Endothelial cell (in vitro differentiated cells): ENCODE measurements around the gene AKAP5. TPM values are rescaled to one million over a fixed set of nuclear protein-coding genes. Genes with fewer than 3 reads are reported as not detected.

Experiments
- DNase-seq: peaks from one replicate; pipeline ENCODE4 v3.0.0; 2021; ENCODE audit warnings: low spot score
- H3K27ac Mint-ChIP-seq: one replicate; pipeline ENCODE4 v1.8.0; 2021; ENCODE audit warnings: mixed read lengths, inconsistent platforms; ENCODE audit not compliant: unreplicated experiment
- H3K27me3 Mint-ChIP-seq: one replicate; pipeline ENCODE4 v1.8.0; 2021; ENCODE audit warnings: mild to moderate bottlenecking, moderate library complexity, mixed read lengths, inconsistent platforms; ENCODE audit not compliant: unreplicated experiment
- H3K36me3 Mint-ChIP-seq: one replicate; pipeline ENCODE4 v1.8.0; 2021; ENCODE audit warnings: mild to moderate bottlenecking, low read depth, mixed read lengths, inconsistent platforms; ENCODE audit not compliant: unreplicated experiment
- H3K4me1 Mint-ChIP-seq: one replicate; pipeline ENCODE4 v1.8.0; 2021; ENCODE audit warnings: mild to moderate bottlenecking, mixed read lengths, inconsistent platforms; ENCODE audit not compliant: unreplicated experiment
- H3K4me3 Mint-ChIP-seq: one replicate; pipeline ENCODE4 v1.8.0; 2021; ENCODE audit warnings: mild to moderate bottlenecking, mixed read lengths, inconsistent platforms; ENCODE audit not compliant: unreplicated experiment
- H3K9me3 Mint-ChIP-seq: one replicate; pipeline ENCODE4 v1.8.0; 2021; ENCODE audit warnings: mixed read lengths, inconsistent platforms; ENCODE audit not compliant: unreplicated experiment
- CTCF ChIP-seq: fragments of 200-600 bp; sonication (generic); IDR thresholded peaks from one replicate; pipeline ENCODE4 v1.5.0; 2021; ENCODE audit warnings: antibody characterized with exemption; ENCODE audit not compliant: unreplicated experiment
- total RNA-seq: library from RNA; stranded (reverse); fragmentation: NEBNext Ultra II Directional; extraction: Animal tissue kit (Norgen Biotek cat#: 25700); gene quantifications from one replicate; pipeline ENCODE4 v1.2.1, GENCODE V29; 2021; ENCODE audit not compliant: unreplicated experiment

AKAP5 gene
- total RNA-seq, 1 donor from 2014 or later: 6.1 TPM

DNA sequence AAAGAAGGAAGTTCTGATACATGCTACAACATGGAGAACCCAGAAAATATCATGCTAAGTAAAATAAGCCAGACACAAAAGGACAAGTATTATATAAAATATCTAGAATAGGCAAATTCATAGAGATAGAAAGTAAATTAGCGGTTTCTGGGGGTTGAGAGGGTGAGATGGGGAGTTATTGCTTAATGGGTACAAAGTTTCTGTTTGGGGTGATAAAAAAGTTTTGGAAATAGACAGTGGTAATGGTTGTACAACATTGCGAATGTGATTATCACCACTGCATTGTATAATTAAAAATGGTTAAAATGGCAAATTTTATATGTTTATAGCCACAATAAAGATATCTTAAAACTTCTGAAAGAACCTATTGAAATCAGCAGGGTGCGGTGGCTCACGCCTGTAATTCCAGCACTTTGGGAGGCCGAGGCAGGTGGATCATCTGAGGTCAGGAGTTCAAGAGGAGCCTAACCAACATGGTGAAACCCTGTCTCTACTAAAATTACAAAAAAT, 23.3 kb downstream of the AKAP5 start:
- DNase-seq: no peak
- TF ChIP-seq CTCF: no peak
- H3K27ac Mint-ChIP-seq: no peak overlapping the region

GRCh38 chr14:64491637-64492036, 26.3 kb downstream of the AKAP5 start:
- Mint-ChIP-seq H3K27ac (no peak overlapping the region), H3K4me3 (no peak overlapping the region)
- TF ChIP-seq CTCF: no peak

More for the DNA sequence above, 23.3 kb downstream of the AKAP5 start:
- Mint-ChIP-seq H3K4me3 (no peak overlapping the region), H3K4me1 (no peaks in the 10 kb centered on the region), H3K9me3 (no peaks in the 10 kb centered on the region), H3K36me3 (no peaks in the 10 kb centered on the region), H3K27me3 (no peaks in the 10 kb centered on the region)

DNA sequence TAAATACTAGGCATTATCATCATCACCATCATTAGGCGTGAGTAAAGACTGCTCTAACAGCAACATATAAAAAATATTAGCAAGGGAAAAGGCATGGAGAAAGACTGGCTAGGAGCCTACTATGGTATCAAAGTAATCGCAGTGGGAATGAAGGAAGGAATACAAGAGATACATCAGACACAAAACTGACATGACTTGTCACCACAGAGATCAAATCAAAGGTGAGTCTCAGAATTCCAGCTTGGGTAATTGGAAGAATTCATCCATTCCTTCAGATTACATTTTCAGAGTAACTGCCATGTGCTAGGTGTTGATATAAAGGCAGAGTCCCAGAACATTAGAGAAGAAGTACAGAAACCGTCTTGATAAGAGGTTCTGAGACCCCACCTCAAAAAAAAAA, 28.2 kb downstream of the AKAP5 start:
- Mint-ChIP-seq H3K27me3 (no peaks in the 10 kb centered on the region), H3K36me3 (no peaks in the 10 kb centered on the region), H3K4me1 (no peaks in the 10 kb centered on the region), H3K27ac (no peak overlapping the region), H3K4me3 (no peak overlapping the region), H3K9me3 (no peaks in the 10 kb centered on the region)
- TF ChIP-seq CTCF: no peak
- no peak for DNase-seq

More at GRCh38 chr14:64491637-64492036, 26.3 kb downstream of the AKAP5 start:
- no peaks in the 10 kb centered on the region for H3K9me3 Mint-ChIP-seq
- DNase-seq: no peak
- H3K27me3 Mint-ChIP-seq: no peaks in the 10 kb centered on the region
- no peaks in the 10 kb centered on the region for H3K36me3 Mint-ChIP-seq
- H3K4me1 Mint-ChIP-seq: no peaks in the 10 kb centered on the region

- DNase-seq: no peak
- no peak for TF ChIP-seq CTCF
- Mint-ChIP-seq H3K4me3 (no peak overlapping the region), H3K9me3 (no peaks in the 10 kb centered on the region), H3K36me3 (no peaks in the 10 kb centered on the region), H3K27ac (no peak overlapping the region), H3K27me3 (no peaks in the 10 kb centered on the region), H3K4me1 (no peaks in the 10 kb centered on the region)
Measured at GRCh38 chr14:64495252-64495651, 30.0 kb downstream of the AKAP5 start.

GRCh38 chr14:64496764-64497163, 31.5 kb downstream of the AKAP5 start:
- H3K27ac Mint-ChIP-seq: no peak overlapping the region
- no peaks in the 10 kb centered on the region for H3K9me3 Mint-ChIP-seq
- TF ChIP-seq CTCF: no peak

More at GRCh38 chr14:64496764-64497163, 31.5 kb downstream of the AKAP5 start:
- no peak overlapping the region for H3K4me3 Mint-ChIP-seq
- no peak for DNase-seq
- H3K27me3 Mint-ChIP-seq: no peaks in the 10 kb centered on the region
- H3K4me1 Mint-ChIP-seq: peaks cover 4% of the 10 kb centered on the region
- H3K36me3 Mint-ChIP-seq: no peaks in the 10 kb centered on the region
